Measurements from ENCODE around the gene LMAN1L.

GRCh38 chr15:74808078-74808839 lies 4.4 kb upstream of the LMAN1L start:
- TF ChIP-seq CTCF (IDR thresholded peaks at IDR 0.05; ENCODE audit: borderline replicate concordance, extremely low read depth, low read length, poor library complexity, severe bottlenecking) (no peak), EZH2 (IDR thresholded peaks at IDR 0.05; ENCODE audit: borderline replicate concordance, low read depth, low read length, severe bottlenecking) (no peak)
